ENCODE data around the gene TOP1. TPM values are rescaled to one million over a fixed set of nuclear protein-coding genes. Genes with fewer than 3 reads are reported as not detected.

The TOP1 gene
- total and polyA plus RNA-seq, 9 of the 15 experiments (the other 6 are each of a cell fraction or from before 2014, with no cell fraction given) = 26.4 to 127 (median 39.6) TPM

GRCh38 chr20:41048461-41049301 is 20.1 kb downstream of the TOP1 start (continued):
- TF ChIP-seq JUND (IDR thresholded peaks at IDR 0.05; ENCODE audit: borderline replicate concordance, low read depth, low read length) (no peak), JUND (tag; IDR thresholded peaks at IDR 0.05; ENCODE audit: borderline replicate concordance, low read depth, low read length) (peak; percentile 10; the same call in 1 of the 3 replicates), GATA2 (CRISPR knock-in tag; IDR thresholded peaks at IDR 0.05) (no peak), ZNF23 (CRISPR knock-in tag; IDR thresholded peaks at IDR 0.05) (no peak), CBX5 (IDR thresholded peaks at IDR 0.05; ENCODE audit: borderline replicate concordance, low read depth) (no peak), PHB (CRISPR knock-in tag; IDR thresholded peaks at IDR 0.05) (no peak), TAF15 (IDR thresholded peaks at IDR 0.05; ENCODE audit: low read depth, low read length) (no peak), GATAD2B (IDR thresholded peaks at IDR 0.05; ENCODE audit: borderline replicate concordance) (no peak), SREBF2 (CRISPR knock-in tag; IDR thresholded peaks at IDR 0.05) (no peak), HNRNPK (IDR thresholded peaks at IDR 0.05; ENCODE audit: low read depth, low read length, poor library complexity, severe bottlenecking) (no peak), NKRF (IDR thresholded peaks at IDR 0.05; ENCODE audit: borderline replicate concordance) (no peak), RCOR1 (IDR thresholded peaks at IDR 0.05; ENCODE audit: borderline replicate concordance in 1 of 2, low read depth in 2 of 2, low read length in 2 of 2) (peak in 1 of 2 experiments; percentile 43; a peak in 1 of 4 replicates), CTBP1 (IDR thresholded peaks at IDR 0.05; ENCODE audit: borderline replicate concordance) (no peak), ZC3H4 (CRISPR knock-in tag; IDR thresholded peaks at IDR 0.05; ENCODE audit: borderline replicate concordance) (no peak), CHD1 (IDR thresholded peaks at IDR 0.05; ENCODE audit: low read length) (no peak), HEY1 (CRISPR knock-in tag; IDR thresholded peaks at IDR 0.05; ENCODE audit: borderline replicate concordance) (no peak), JUN (IDR thresholded peaks at IDR 0.05; ENCODE audit: borderline replicate concordance, low read depth, low read length) (no peak), JUN (CRISPR knock-in tag; IDR thresholded peaks at IDR 0.05; ENCODE audit: borderline replicate concordance) (no peak), PKNOX1 (IDR thresholded peaks at IDR 0.05) (peak; percentile 57), STAG1 (CRISPR knock-in tag; IDR thresholded peaks at IDR 0.05; ENCODE audit: borderline replicate concordance) (no peak), SAFB2 (IDR thresholded peaks at IDR 0.05; ENCODE audit: borderline replicate concordance, low read depth, low read length, severe bottlenecking) (no peak), HNRNPLL (IDR thresholded peaks at IDR 0.05; ENCODE audit: low read depth, low read length, poor library complexity, severe bottlenecking) (no peak), KLF1 (tag; IDR thresholded peaks at IDR 0.05) (no peak), SRSF3 (IDR thresholded peaks at IDR 0.05; ENCODE audit: insufficient read depth, low read length) (no peak), GTF2E2 (tag; IDR thresholded peaks at IDR 0.05) (no peak), ZC3H8 (IDR thresholded peaks at IDR 0.05) (no peak), SAP30 (IDR thresholded peaks at IDR 0.05; ENCODE audit: borderline replicate concordance, insufficient read depth, low read depth, low read length, poor library complexity, severe bottlenecking) (no peak)
